ENCODE measurements around the gene TMEM40. TPM values are rescaled to one million over a fixed set of nuclear protein-coding genes. Genes with fewer than 3 reads are reported as not detected.
"Not testable (repeated sequence)": the region's sequence is repeated elsewhere in the genome, so short reads cannot be mapped to it uniquely, and the experiment has no call there.

The TMEM40 gene
- total RNA-seq, 1 donor from 2014 or later = not detected

- intact Hi-C loops (cut with micrococcal nuclease) = loop anchor here (1.0 to 5.0 kb wide), 8 partner anchors 14 to 585 kb away; partner anchors contain the start of genes MKRN2, RAF1, RPL32 and TSEN2
Measured at GRCh38 chr3:12719984-12720898, 38.8 kb downstream of the TMEM40 start.

GRCh38 chr3:12719541-12719940, 39.5 kb downstream of the TMEM40 start:
- intact Hi-C loops (cut with micrococcal nuclease) = no loop called here

- intact Hi-C loops (cut with micrococcal nuclease) = no loop called here
Measured at GRCh38 chr3:12716605-12717151, 42.4 kb downstream of the TMEM40 start.

GRCh38 chr3:12714278-12714677, 44.8 kb downstream of the TMEM40 start:
- intact Hi-C loops (cut with micrococcal nuclease) = no loop called here

GRCh38 chr3:12710062-12710461, 49.0 kb downstream of the TMEM40 start:
- intact Hi-C loops (cut with micrococcal nuclease) = no loop called here

- intact Hi-C loops (cut with micrococcal nuclease) = no loop called here
Measured at GRCh38 chr3:12709334-12709733, 49.7 kb downstream of the TMEM40 start.

- intact Hi-C loops (cut with micrococcal nuclease) = no loop called here
Measured at GRCh38 chr3:12708584-12709192, 50.4 kb downstream of the TMEM40 start.

GRCh38 chr3:12707449-12707848, 51.6 kb downstream of the TMEM40 start:
- intact Hi-C loops (cut with micrococcal nuclease) = no loop called here

GRCh38 chr3:12706504-12707253, 52.4 kb downstream of the TMEM40 start:
- intact Hi-C loops (cut with micrococcal nuclease) = loop anchor here (1.0 kb wide), 4 partner anchors 14 to 186 kb away; partner anchors contain the start of gene RPL32

- intact Hi-C loops (cut with micrococcal nuclease) = loop anchor here (1.0 kb wide), 4 partner anchors 14 to 186 kb away; partner anchors contain the start of gene RPL32
Measured at GRCh38 chr3:12705981-12706380, 53.1 kb downstream of the TMEM40 start.

- intact Hi-C loops (cut with micrococcal nuclease) = no loop called here
Measured at GRCh38 chr3:12705374-12705926, 53.6 kb downstream of the TMEM40 start.

- intact Hi-C loops (cut with micrococcal nuclease) = no loop called here
Measured at GRCh38 chr3:12702501-12702900, 56.6 kb downstream of the TMEM40 start.

GRCh38 chr3:12701601-12702000, 57.5 kb downstream of the TMEM40 start:
- intact Hi-C loops (cut with micrococcal nuclease) = not testable (repeated sequence)

- intact Hi-C loops (cut with micrococcal nuclease) = no loop called here
Measured at GRCh38 chr3:12700800-12701199, 58.3 kb downstream of the TMEM40 start.

GRCh38 chr3:12695916-12696315, 63.1 kb downstream of the TMEM40 start:
- intact Hi-C loops (cut with micrococcal nuclease) = no loop called here

- intact Hi-C loops (cut with micrococcal nuclease) = no loop called here
Measured at GRCh38 chr3:12695112-12695511, 63.9 kb downstream of the TMEM40 start.

- intact Hi-C loops (cut with micrococcal nuclease) = no loop called here
Measured at GRCh38 chr3:12692444-12692843, 66.6 kb downstream of the TMEM40 start.

GRCh38 chr3:12689997-12690711, 68.9 kb downstream of the TMEM40 start:
- intact Hi-C loops (cut with micrococcal nuclease) = no loop called here

- intact Hi-C loops (cut with micrococcal nuclease) = no loop called here
Measured at GRCh38 chr3:12687948-12688347, 71.1 kb downstream of the TMEM40 start.

- intact Hi-C loops (cut with micrococcal nuclease) = no loop called here
Measured at GRCh38 chr3:12686096-12686495, 73.0 kb downstream of the TMEM40 start.
